ENCODE data around the gene CTXN2.

CTXN2 gene

DNA sequence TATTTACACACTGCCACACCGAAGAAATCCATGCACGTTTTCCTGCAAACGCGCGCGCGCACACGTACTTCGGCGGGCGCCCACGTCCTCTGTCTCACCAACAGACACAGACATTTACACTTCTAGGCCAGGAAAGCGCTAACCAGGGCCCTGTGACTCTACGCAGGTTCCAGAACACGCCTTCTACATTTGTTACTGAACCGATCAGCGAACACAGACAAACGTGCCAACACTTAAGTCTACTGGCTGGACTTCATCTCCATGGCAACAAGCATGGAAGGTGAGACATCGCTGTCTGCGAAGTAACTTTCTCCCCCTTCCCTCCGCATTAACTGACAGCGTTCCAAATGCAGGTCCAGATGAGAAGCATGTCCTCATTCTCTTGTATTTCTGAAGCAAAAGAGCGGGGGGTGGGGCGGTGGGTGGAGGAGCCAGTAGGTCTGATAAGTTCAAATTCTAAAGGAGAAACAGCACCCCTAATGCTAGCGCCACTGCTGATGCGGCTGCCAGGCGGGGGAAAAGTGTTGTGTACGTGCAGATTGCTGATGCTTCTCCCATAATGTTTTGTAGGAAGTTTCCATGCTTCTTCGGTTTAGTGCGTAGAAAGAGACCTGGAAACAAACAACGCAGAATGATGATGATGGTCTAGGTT lies at the start of gene CTXN2:
Gene CTXN2 (plus strand): TSS at position 92 of the 652 bp plus-strand sequence. CDS start 9,636 bp downstream, outside the sequence.
- no peak for DNase-seq

DNA sequence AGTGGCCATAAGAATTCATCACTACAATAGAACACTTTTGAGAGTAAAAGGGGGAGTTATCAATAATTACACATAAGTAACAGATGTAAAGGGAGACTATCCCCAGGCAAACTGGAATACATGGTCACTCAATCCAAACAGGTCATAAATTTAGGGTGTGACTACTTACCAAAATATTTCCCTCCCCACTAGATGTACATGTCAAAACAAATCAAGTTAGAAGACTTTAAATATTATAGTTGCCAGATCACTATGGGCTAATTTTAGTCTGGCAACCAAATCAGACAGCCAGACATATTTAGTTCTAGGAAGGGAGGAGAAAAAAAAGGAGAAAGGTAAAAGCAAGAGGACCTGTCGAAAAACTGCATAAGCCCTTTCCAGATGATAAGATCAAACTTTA lies 47.6 kb upstream of the CTXN2 start:
- no peak for DNase-seq

DNA sequence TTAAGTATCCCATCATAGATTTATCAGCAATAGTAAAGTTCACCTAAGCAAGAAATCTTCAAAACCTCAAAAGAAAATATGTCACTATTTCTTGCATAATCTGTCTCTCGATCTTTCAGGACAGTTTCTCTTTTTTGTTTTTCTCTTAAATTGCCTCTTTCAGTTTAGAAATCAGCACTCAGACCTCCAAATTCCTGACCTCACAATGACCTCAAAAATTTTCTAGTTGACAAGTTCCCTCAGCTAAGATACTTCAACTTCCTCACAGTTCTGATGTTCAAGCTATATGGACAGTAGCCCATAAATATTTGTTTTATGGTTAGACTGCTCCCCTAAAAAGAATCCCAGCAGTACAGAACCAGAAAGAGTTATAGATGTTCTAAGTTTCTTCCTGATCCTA lies 46.6 kb upstream of the CTXN2 start:
- DNase-seq, result no peak

DNA sequence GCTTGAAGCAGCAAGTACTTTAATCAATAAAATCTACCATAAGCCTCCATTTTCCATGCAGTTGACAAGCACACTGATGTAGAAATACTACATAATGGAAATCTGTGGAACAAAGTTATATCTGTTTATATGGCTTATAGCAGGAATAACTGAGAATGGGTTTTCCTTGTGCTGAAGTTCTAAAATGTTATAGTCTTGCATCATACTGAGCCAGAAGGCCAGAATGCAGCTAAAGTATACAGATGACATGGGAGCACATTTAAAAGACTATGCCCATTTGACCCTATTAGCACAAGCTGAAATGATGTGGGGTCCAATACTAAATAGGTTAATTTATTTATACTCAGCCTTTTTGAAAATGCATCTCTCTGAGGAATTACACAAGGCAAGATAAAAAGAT lies 45.5 kb upstream of the CTXN2 start:
- no peak for DNase-seq

DNA sequence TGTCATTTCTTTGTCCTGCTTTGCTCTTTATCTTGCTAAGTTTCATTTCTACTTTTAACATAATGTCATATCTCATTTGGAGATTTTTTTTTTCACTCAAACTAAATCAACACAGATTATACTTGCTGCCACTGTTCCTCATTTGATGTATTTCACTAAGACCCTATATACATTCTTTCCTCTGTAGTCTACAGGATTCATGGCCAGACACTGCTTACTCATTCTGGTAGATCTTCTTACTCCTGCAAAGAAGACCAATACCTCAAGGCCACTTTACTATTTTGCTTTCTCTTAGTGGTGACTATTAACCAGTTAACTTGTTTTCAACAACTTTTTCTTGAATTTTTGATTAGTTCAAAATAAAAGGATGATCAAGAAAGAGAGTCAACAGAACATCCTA lies 44.1 kb upstream of the CTXN2 start:
- DNase-seq, result no peak

DNA sequence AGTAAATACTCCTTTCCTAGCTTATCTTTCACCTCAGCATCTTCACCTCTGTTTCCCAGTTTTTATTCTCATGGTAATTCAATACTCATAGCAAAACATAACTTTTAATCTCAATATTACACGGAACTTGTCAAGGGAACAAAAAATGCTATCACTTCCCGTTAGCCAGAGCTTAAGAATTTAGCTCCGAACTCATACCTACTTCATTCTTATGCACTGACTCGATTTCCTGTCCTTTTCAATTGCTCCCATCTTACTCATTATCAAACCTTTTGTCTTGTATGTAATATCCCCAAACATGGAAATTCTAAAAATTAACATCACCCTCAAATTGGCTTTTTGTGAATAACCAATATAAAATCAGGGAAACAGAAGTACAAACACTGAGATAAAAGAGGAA lies 41.6 kb upstream of the CTXN2 start:
- no peak for DNase-seq

DNA sequence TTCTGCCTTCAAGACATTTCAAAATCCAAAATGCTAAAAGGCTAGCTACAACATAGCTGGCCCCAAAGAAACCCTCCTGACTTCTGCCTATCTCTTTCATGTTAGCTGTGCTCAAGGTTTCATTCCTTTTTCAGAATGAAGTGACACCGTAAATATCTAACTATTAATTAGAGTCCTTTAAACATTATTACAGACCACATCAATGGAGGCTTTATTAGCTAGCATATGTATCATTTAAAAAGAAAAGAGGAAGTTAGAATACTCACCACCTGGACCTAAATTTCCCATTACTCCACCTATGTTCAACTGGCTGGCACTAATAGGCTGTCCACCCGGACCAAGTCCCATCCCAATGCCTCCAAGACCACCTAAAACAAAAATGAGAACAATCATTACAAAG lies 37.9 kb upstream of the CTXN2 start:
- no peak for DNase-seq

DNA sequence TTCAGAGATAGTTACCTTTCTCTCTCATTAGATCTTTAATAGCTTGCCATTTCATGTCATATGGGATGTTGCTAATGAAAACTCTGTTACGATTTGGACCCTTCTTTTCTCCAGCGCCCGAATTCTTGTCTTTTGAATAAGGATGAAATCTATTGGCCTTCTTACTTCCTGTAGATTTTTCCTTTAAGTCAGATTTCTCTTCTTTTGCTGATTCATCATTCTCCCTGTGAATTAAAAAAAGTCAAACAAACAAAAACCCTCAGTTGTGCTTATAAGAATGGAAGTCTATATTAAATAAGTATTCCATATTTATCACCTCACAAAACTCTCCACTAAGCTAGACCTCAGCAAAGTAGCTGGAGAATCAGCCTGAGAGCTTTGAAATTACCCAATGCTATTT lies 22.8 kb upstream of the CTXN2 start:
- no peak for DNase-seq

DNA sequence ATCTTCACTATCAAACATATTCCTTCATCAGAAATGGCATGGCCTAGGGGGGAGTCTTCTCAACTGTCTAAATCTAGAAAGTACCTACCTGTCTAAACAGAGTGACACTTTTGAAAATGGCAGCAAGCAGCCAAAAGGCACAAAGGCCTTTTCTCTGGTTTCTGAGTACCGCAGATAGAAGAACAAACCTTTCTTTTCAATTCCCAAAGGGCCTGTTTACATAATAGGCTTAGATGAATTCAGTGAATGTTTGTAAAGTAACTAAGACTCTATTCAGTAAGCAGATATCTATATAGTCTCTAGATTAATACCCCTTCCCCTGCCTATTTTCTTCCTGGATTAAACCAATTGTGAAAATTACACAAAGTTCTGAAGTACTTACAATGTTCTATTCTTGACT lies 20.5 kb upstream of the CTXN2 start:
- DNase-seq, result no peak

DNA sequence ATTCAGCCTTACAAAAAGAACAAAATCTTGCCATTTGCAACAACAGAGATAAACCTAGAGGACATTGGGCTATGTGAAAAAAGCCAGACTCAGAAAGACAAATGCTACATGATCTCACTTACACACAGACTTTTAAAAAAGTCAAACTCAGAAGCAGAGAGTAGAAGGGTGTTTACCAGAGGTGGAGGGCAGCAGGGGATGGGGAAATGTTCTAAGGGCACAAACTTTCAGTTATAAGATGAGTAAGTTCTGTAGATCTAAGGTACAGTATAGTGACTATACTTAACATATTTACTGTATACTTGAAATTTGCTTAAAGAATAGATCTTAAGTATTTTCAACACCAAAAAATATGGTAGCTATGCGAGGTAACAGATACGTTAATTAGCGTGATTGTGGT lies 16.3 kb upstream of the CTXN2 start:
- no peak for DNase-seq

DNA sequence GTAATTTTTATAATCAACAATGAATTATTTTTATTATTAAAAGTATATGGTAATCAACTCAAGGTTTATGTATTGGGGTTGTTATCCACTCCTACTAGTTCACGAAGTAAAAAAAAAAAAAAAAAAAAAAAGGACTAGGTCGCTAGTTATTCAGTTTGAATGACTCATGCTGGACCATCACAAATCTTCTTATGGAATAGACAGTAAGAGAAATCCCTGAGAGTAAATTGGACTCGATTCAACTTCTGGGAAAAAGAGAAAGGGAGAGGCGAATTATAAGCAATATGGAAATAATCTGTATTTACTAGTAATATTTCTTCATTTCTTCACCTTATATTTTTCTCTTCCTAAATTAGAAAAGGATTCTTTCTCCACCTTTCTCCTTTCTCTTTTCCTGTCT lies 15.4 kb upstream of the CTXN2 start:
- no peak for DNase-seq

DNA sequence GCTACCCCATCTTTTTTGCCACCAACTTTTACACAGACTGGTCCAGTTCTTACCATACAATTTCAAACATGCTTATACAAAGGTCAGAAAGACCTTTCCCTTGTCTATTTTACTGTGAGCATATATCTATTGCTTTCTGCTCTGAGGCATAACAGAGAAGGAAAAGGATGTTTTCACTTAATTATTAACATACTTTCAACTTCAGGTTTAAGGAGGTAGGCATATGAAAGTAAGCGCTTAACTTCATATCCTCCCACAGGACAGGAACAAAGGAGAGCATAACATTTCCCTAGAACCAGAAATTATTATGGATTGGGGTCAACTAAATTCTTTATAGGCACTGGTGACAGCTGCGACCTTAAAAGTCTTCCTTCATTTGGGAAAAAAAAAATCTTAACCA lies 14.5 kb upstream of the CTXN2 start:
- no peak for DNase-seq

DNA sequence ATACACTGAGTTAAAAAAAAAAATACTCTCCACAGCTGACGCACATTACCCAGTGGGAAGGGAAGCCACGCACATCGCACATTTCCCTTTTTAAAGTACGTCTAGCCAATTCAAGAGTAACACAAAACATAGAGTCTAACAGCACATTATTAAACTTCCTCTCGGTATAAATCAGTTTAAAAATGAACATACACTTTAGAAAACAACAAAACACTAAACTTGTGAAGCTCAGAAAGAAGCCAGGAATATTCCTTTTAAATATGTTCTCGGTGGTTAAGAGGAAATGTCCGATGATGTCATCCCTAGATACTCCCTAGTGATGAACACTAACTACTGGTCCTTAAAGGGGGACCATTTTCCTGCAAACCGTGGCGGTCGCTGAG lies 14.1 kb upstream of the CTXN2 start:
- DNase-seq, result peak; percentile 58

DNA sequence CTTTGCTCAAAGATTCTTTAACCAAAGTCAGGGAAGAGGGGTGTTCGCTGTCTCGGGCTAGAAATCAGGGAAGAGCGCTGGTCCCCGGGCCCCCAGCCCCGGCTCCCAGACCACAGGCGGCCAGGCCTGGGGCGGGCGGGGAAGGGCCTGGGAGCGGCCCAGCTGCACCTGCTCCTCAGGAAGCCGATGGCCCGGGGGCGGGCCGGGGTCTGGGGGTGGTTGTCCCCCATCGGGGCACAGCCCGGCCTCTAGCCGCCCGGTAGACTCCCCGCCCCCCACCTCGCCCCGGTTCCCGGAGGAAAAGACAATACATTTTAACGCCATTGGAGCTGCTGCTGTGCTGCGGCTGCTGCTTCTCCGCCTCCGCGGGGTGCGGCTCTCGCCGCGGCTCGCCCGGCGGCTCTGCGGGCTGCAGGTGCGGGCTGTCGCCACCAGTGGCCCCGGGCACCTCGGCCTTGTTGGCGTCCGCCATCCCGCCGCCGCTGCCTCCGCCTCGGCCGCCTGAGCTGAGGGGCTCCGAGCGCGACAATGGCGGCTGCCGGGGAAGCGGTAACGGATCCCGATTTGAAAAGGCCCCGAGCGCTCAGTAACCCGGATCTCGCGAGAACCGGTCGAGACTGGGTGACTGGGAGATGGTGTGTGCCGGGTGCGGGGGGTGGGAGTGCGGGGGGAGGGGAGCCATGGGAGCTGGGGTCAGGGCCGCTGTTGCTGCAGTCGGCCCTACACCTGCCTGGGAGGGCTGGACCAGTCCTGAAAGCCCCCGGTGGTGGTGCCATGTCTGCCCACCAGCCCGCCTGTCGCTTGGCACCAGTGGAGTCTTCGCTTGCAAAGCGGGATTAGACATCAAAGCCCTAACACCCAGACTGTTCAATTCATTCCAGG lies 13.5 kb upstream of the CTXN2 start, which contains the start of gene MYEF2:
Gene MYEF2 (minus strand): TSS at position 530 of the 882 bp plus-strand sequence. CDS start 58 bp downstream, at position 472.
- DNase-seq, result peak; percentile 76

DNA sequence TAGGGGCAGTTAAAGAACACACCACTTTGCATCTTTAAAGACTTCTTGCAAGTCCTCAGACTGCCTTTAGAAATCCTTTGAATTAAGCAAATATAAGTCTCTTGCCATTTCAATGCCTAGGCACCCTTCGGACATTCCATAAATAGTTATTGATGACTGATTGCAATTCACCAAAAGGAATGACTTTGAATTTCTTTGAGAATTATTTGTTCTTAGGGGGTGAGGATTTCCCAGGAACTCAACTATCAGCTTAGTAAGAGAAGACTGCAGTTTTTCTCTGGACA lies 12.9 kb upstream of the CTXN2 start:
- no peak for DNase-seq

DNA sequence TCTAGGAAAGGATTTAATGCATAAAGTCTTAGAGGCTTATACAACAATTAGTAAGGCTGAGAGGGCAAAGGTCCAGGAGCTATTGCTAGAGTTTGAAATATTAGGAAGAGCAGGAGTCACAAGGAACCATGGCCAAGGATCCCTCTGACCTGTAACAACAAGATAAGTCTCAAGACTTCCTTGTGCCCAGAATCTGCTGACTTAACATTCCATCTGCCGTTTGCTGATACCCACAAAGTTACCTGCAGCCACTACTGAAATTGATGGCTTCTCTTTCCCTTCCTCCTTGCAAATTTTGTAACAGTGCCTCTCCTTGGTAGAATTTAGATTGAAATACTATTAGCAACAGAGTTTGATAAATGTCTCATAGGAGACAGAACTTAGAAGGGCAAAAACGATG lies 8.7 kb upstream of the CTXN2 start:
- no peak for DNase-seq

DNA sequence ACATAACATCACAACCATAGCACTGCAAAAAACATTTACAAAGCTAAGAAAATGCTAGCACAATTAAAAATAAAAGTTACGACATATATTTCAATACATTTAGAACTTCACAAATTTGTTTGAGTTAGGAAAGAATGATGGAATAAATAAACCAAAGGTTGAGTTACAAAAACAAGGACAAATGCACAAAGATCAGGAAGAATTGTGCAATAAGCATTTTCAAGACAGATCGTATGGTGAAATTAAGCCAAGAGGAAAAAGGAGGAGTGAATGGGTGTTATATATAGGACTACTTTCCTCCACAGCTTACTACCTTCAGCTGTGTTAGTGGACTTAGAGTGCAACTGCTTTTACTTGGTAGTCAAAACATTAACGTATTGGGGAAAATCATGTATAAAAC lies 5.9 kb upstream of the CTXN2 start:
- DNase-seq, result no peak

DNA sequence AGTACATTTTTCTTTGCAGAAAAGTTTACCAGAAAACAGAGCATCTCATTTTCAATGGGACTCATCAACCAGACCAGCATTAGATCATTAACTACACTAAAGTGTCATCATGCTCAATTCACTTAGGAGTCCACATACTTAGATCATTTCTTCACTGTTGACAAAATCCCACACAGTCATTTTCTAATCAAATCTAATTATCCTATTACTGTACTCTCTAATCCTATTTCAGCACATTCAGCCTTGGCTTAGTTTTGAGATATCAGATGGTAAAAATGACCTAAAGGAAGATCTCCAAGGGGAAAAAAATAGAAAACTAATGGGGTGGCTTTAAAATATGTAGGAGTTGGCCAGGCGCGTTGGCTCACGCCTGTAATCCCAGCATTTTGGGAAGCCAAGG lies 5.2 kb upstream of the CTXN2 start:
- no peak for DNase-seq

DNA sequence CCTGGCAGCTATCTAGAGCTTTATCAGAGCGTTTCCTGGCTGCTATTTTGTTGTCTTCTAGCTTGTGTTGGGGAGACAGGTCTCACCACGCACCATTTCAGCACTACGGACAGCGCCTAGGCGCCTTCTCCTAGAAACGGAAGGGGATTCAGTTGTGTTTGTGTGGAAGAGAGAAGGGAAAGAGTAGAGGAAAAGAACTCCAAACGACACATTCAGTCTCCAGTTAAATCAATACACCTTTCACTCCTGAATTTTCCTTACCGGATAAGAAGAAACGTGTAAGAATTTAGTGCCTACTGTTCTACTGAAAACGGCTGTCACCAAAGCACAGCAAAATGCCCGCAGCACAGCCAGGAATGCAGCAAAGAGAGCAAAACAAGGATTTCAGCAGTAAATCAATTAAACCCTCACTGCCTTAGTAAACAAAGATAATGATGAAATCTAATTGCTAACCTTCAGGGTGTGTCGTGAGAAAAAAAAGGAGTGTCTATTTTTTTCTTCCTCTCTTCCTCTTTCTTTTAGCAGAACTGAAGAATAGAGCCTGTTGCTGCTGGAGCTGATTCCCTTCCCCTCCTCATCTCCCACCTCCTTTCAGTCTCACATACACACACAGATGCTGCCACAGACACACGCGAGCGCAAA lies 412 bp upstream of the CTXN2 start:
- peak; percentile 11 for DNase-seq

DNA sequence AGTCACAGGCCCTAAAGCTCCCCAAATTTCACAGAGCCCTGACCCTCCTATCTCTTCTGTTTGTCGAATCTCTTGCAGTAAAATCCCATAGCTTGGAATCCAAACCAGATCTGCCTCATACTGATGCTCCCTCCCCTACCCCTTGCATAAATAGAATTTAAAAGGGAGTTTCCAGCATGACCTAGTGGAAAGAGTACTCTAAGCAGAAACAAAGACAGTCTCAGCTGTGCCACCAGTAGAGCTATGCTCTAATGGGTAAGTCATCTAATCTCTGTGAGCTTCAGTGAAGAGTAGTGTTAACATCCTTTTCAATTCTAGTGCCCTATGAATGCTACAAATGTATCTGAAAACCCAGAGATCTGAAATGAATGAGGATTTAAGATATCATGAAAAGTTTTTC lies 10.6 kb downstream of the CTXN2 start:
- no peak for DNase-seq

DNA sequence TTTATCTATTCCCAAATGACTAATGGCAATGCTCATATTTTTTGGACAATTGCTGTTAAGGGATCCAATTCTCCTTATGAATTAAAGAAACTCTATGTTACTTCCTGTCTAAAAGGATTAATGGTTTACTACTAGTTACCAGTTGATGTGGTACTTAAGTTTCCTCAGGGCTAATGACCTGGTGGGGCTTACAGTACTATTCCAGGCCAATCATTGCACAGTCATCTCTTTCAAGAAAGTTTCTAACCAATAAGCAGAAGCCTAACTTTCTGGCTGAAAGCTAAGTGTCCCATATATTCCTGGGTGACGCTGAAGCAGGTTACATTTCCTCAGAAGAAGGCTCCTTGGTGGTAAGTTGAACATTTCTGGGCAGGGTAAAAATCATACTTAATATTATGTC lies 14.5 kb downstream of the CTXN2 start, which contains the start of gene SLC12A1:
Gene SLC12A1 (plus strand): TSS at position 322 of the 400 bp plus-strand sequence. CDS start 1,418 bp downstream, outside the sequence.
- no peak for DNase-seq

DNA sequence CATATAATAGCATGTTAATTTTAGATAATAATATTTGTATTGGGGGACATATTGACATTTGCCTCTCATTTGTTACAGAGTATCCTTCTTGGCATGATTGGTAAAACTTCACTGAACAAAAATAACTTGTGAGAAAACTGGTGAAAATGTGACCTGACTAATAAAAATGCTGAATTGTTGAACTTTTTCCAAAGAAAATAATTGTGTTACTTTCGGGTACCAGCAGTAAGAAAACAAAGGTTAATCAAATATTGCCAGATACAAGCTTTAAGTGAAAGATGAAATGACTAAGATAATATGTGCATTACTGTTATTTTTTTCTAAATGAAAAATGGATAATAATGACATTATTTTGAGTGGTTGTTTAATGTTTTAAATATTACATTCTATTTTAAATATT lies 29.8 kb downstream of the CTXN2 start:
- DNase-seq, result no peak

DNA sequence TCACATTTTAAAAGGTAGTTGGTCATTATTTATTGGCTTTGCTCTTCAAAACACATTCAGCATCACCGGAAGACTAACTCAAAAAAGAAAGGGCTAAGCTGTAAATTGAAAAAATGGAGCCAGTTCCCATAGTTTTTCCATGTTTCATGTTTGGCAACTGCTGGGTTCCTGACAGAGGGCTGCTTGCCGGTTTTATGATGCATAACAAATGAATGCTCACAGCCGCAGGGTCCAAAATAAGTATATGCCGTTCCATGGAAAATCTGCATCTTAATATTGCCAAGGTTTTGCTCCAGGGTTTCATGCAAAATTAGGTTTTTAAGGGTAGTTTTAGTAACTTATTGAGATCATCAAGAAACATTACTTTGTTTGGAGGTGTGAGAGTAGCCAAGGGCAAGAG lies 30.4 kb downstream of the CTXN2 start:
- no peak for DNase-seq

DNA sequence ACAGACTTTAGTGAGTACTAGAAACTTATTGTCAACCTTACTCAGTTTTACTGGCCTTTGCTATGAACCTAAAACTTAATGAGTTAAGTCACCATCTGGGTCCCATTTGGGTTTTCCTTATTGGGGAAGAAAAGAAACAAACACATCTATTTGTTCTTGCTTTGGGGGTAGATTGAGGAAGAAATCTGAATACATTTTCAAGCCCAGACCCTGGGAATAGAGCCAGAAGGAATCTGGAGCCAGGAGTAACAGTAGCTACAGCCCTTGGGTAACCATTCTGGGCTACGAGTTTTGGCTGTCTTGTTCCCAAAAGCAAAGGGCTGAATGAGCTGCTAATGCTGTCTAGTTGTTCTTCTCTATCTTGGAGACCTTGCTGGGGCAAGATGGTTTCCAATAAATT lies 31.2 kb downstream of the CTXN2 start:
- DNase-seq, result no peak
